Sigmoid colon (tissue), 7 donors: Measurements from ENCODE around the gene HBG1. TPM values are rescaled to one million over a fixed set of nuclear protein-coding genes. Genes with fewer than 3 reads are reported as not detected.

Experiments used
- DNase-seq: peaks from one replicate; pipeline ENCODE4 v3.0.0-alpha.2; 2019
- H3K27ac ChIP-seq, 4 donors: fragments of 200-600 bp; sonication (generic); one replicate each; pipeline ENCODE4 v1.5.1; 2016 to 2019; ENCODE audit warnings: mild to moderate bottlenecking in 1 of 4
- H3K27me3 ChIP-seq, 3 donors: fragments of 200-600 bp; sonication (generic); one replicate each; pipeline ENCODE4 v1.5.1; 2019; ENCODE audit warnings: mild to moderate bottlenecking in 1 of 3
- H3K36me3 ChIP-seq, 4 donors: fragments of 200-600 bp; sonication (generic); one replicate each; pipeline ENCODE4 v1.5.1; 2016 to 2019
- H3K4me1 ChIP-seq, 4 donors: fragments of 200-600 bp; sonication (generic); one replicate each; pipeline ENCODE4 v1.5.1; 2017 to 2019
- H3K4me3 ChIP-seq, 4 donors: fragments of 200-600 bp; sonication (generic); one replicate each; pipeline ENCODE4 v1.5.1; 2017 to 2019; ENCODE audit warnings: mild to moderate bottlenecking in 2 of 4, moderate library complexity in 1 of 4
- H3K9me3 ChIP-seq, 4 donors: fragments of 200-600 bp in 3 of 4; sonication (generic) in 3 of 4; one replicate each; pipeline versions ENCODE4 v1.5.1 to v1.6.1; 2013 to 2019
- EP300 ChIP-seq, 4 donors: sonication (generic); formaldehyde crosslinking; IDR thresholded peaks; one replicate each; pipeline ENCODE4 v1.6.1; 2017; ENCODE audit warnings: antibody characterized with exemption in 4 of 4
- POLR2A ChIP-seq, 2 donors: fragments of 450-650 bp; IDR thresholded peaks; one replicate each; pipeline ENCODE4 v1.6.1; 2016; ENCODE audit warnings: antibody characterized with exemption in 2 of 2, mild to moderate bottlenecking in 2 of 2, moderate library complexity in 2 of 2
- POLR2AphosphoS5 ChIP-seq, 4 donors: sonication (generic); formaldehyde crosslinking; IDR thresholded peaks; one replicate each; pipeline ENCODE4 v1.6.1; 2017; ENCODE audit warnings: antibody characterized with exemption in 4 of 4
- WGBS, 2 donors: extraction: QIAGEN DNeasy Blood & Tissue Kit; methylation state at CpG; one replicate each; pipeline ENCODE4 v1.1.7; 2013; 5-methylcytosine and 5-hydroxymethylcytosine counted together
- intact Hi-C: fragments of 100-400 bp; cut with DNase I; formaldehyde crosslinking; loops from one replicate; pipeline ENCODE4 v1.15.1; 2023
- polyA plus RNA-seq, 3 donors: library from polyadenylated mRNA; stranded (reverse); fragments of 200-250 nt; gene quantifications; one replicate each; pipeline ENCODE4 v1.2.3, GENCODE V29; 2013
- total RNA-seq, 4 donors: library from RNA; depleted of rRNA; stranded (reverse); fragments of >200 nt; gene quantifications; one replicate each; pipeline ENCODE4 v1.1.0, GENCODE V29; 2016
- TF ChIP-seq, protein P1 (sequence below), 4 experiments: fragments of 450-650 bp in 3 of 4; fragments of 200-600 bp in 1 of 4; IDR thresholded peaks; one replicate each; pipeline ENCODE4 v1.5.1; 2016 to 2019; ENCODE audit warnings: antibody characterized with exemption in 4 of 4, mild to moderate bottlenecking in 3 of 4, moderate library complexity in 2 of 4
- donor health status: healthy with polysubstance abuse.
- donor health status: Bipolar disorder and iron deficiency.
- donor health status: healthy.

HBG1 gene
- total and polyA plus RNA-seq, 7 donors, result not detected

DNA sequence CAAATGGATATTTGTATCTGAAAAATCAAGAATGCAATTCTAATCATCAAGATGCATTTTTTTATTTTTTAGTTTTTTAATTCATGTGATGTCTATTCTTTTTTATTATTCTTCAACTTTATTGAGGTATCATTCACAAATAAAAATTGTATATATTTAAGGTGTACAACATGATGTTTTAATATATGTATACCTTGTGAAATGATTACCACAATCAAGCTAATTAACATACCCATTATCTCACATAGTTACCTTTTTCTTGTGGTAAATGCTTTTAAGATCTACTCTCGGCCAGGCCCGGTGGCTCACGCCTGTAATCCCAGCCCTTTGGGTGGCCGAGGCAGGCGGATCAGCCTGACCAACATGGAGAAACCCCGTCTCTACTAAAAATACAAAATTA is 26.5 kb downstream of the HBG1 start:
- H3K27ac ChIP-seq, result no peak overlapping the region
- no peaks in the 10 kb centered on the region for H3K36me3 ChIP-seq
- TF ChIP-seq EP300 (IDR thresholded peaks at IDR 0.05) (no peak), POLR2AphosphoS5 (IDR thresholded peaks at IDR 0.05) (no peak), POLR2A (IDR thresholded peaks at IDR 0.05) (no peak)
- TF ChIP-seq, protein P1, sequence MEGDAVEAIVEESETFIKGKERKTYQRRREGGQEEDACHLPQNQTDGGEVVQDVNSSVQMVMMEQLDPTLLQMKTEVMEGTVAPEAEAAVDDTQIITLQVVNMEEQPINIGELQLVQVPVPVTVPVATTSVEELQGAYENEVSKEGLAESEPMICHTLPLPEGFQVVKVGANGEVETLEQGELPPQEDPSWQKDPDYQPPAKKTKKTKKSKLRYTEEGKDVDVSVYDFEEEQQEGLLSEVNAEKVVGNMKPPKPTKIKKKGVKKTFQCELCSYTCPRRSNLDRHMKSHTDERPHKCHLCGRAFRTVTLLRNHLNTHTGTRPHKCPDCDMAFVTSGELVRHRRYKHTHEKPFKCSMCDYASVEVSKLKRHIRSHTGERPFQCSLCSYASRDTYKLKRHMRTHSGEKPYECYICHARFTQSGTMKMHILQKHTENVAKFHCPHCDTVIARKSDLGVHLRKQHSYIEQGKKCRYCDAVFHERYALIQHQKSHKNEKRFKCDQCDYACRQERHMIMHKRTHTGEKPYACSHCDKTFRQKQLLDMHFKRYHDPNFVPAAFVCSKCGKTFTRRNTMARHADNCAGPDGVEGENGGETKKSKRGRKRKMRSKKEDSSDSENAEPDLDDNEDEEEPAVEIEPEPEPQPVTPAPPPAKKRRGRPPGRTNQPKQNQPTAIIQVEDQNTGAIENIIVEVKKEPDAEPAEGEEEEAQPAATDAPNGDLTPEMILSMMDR (IDR thresholded peaks at IDR 0.05), result no peak
- intact Hi-C loops, result no loop called here
- DNase-seq, result no peak
- no peaks in the 10 kb centered on the region for H3K4me1 ChIP-seq
- no peaks in the 10 kb centered on the region for H3K27me3 ChIP-seq
- H3K4me3 ChIP-seq, result no peak overlapping the region
- H3K9me3 ChIP-seq, result no peaks in the 10 kb centered on the region
- 89 to 92% methylated on average over 6 of the region's 6 CpGs for WGBS, 2 donors

DNA sequence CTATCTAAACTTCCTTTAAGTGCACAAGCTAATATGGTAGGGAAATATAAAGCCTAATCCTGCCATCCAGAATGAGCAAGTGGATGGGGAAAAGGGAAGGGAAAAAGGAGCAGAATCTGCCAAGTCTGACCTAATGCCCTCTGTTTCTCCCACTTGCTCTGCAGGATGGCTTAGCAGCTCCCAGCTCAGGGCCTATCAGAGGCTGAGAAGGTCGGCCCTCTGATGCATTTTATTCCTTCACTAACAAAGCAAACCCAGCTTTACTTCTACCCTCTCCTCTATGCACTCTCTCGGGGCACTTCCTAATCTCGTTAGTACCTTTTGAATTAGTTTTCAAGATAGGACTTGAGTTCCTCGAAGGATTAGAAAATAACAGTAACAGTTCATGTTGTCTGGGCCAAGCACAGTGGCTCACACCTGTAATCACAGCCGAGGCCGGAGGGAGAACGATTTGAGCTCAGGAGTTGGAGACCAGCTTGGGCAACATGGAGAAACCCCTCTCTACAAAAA is 39.2 kb downstream of the HBG1 start:
- H3K27ac ChIP-seq, result no peak overlapping the region
- H3K4me1 ChIP-seq, result no peaks in the 10 kb centered on the region
- H3K4me3 ChIP-seq, result no peak overlapping the region
- intact Hi-C loops, result no loop called here
- TF ChIP-seq POLR2A (IDR thresholded peaks at IDR 0.05) (no peak), EP300 (IDR thresholded peaks at IDR 0.05) (no peak), POLR2AphosphoS5 (IDR thresholded peaks at IDR 0.05) (no peak)
- TF ChIP-seq, protein P1 (IDR thresholded peaks at IDR 0.05), result no peak
- WGBS, 2 donors, result 59 to 66% methylated on average over 7 of the region's 7 CpGs
- H3K36me3 ChIP-seq, result no peaks in the 10 kb centered on the region
- H3K27me3 ChIP-seq, result no peaks in the 10 kb centered on the region
- no peaks in the 10 kb centered on the region for H3K9me3 ChIP-seq
- DNase-seq, result no peak

DNA sequence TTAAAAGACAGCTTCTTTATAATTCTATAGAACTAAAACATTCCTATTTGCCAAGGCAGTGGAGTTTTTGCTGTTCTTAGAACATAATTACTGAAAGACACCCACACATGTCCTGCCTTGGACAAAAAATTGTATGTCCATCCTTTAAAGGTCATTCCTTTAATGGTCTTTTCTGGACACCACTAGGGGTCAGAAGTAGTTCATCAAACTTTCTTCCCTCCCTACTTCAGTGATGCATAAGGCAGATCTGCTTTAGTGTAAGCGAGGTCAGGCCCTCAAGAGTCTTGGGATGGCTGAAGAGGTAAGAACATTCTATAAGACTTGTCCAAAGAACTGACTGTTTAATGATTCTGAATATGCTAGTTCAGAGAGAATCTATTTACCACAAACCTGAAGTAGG is 44.9 kb downstream of the HBG1 start:
- Histone ChIP-seq H3K4me1 (no peaks in the 10 kb centered on the region), H3K27ac (no peak overlapping the region), H3K9me3 (no peaks in the 10 kb centered on the region), H3K36me3 (no peaks in the 10 kb centered on the region), H3K4me3 (no peak overlapping the region), H3K27me3 (no peaks in the 10 kb centered on the region)
- intact Hi-C loops, result no loop called here
- 14 to 40% methylated on average over 1 of the region's 1 CpG for WGBS, 2 donors
- no peak for DNase-seq
- TF ChIP-seq, protein P1 (IDR thresholded peaks at IDR 0.05), result peak in 1 of 4 experiments; percentile 31
- no peak for TF ChIP-seq POLR2AphosphoS5 (IDR thresholded peaks at IDR 0.05)

DNA sequence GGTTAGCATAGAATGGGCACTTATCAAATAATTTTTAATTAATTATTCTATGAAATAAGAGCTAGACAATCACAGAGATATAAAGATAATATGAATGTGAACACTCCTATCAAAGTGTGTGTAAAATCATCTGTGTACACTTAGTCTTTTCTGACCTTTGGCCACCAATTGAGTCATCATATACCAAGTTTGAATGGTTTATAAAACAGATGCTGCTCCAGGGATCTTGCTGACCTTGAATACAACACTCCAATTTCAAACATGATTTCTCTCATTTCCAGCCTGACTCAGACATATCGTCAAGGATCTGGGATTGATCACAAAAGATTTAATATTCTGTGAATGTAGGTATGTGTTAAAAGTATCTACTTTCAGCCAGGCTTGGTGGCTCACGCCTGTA is 46.3 kb downstream of the HBG1 start:
- intact Hi-C loops, result no loop called here
- 66 to 87% methylated on average over 2 of the region's 2 CpGs for WGBS, 2 donors
- Histone ChIP-seq H3K4me3 (no peak overlapping the region), H3K27ac (no peak overlapping the region), H3K4me1 (no peaks in the 10 kb centered on the region), H3K9me3 (no peaks in the 10 kb centered on the region), H3K27me3 (no peaks in the 10 kb centered on the region), H3K36me3 (no peaks in the 10 kb centered on the region)
- no peak for DNase-seq
- no peak for TF ChIP-seq POLR2A (IDR thresholded peaks at IDR 0.05)
- TF ChIP-seq, protein P1 (IDR thresholded peaks at IDR 0.05), result no peak
- no peak for TF ChIP-seq EP300 (IDR thresholded peaks at IDR 0.05)
- no peak for TF ChIP-seq POLR2AphosphoS5 (IDR thresholded peaks at IDR 0.05)

DNA sequence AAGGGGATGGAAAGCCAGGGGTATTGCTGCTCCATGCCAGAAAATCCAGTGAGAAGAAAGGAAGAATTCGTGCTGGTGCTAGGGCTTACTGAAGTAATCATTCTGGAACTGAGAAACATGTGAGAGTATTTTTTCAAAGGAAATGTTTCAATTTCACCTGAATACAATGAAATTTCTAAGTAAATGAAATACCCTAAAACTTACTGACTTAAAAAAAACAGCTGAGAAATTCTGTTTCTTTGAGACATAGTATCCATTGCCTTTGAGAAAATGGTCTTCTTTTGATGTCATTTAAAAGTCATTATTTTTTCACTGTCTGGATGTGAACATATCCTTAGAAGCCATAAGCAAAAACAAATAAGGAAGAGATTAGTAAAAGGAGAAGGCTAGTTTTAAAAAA is 49.1 kb downstream of the HBG1 start, which contains the start of gene OR51V1:
Gene OR51V1, minus strand, starts transcription at position 101 of the 400 bp plus-strand sequence. Its CDS starts 0 bp downstream, at position 101.
- H3K27ac ChIP-seq, result no peak within 1 kb of the TSS
- DNase-seq, result no peak
- no peaks in the 10 kb centered on the region for H3K27me3 ChIP-seq
- no peak within 1 kb of the TSS for H3K4me3 ChIP-seq
- H3K36me3 ChIP-seq, result no peaks in the 10 kb centered on the region
- H3K4me1 ChIP-seq, result no peaks in the 10 kb centered on the region
- H3K9me3 ChIP-seq, result no peaks in the 10 kb centered on the region
- WGBS, 2 donors, result 38 to 71% methylated on average over 1 of the region's 1 CpG
- TF ChIP-seq POLR2AphosphoS5 (IDR thresholded peaks at IDR 0.05) (no peak), EP300 (IDR thresholded peaks at IDR 0.05) (no peak), POLR2A (IDR thresholded peaks at IDR 0.05) (no peak)
- TF ChIP-seq, protein P1 (IDR thresholded peaks at IDR 0.05), result no peak
- intact Hi-C loops, result no loop called here
